Lower leg skin (tissue), 3 donors: ENCODE results near the gene RAB11FIP4.

Experiments
- CTCF ChIP-seq, 3 donors: fragments of 450-650 bp; IDR thresholded peaks; one replicate each; pipeline ENCODE4 v1.5.1; 2016; ENCODE audit warnings: antibody characterized with exemption in 3 of 3, mild to moderate bottlenecking in 3 of 3, moderate library complexity in 2 of 3
- POLR2A ChIP-seq, 2 donors: fragments of 450-650 bp; IDR thresholded peaks; one replicate each; pipeline ENCODE4 v1.6.1; 2016 to 2017; ENCODE audit warnings: antibody characterized with exemption in 2 of 2, mild to moderate bottlenecking in 1 of 2, moderate library complexity in 1 of 2

- TF ChIP-seq POLR2A (IDR thresholded peaks at IDR 0.05) (no peak), CTCF (IDR thresholded peaks at IDR 0.05) (no peak)
Measured at GRCh38 chr17:31366088-31366487, 25.4 kb upstream of the RAB11FIP4 start.
